Measurements from ENCODE around the gene AKAP1. TPM values are rescaled to one million over a fixed set of nuclear protein-coding genes. Genes with fewer than 3 reads are reported as not detected.

Gene AKAP1
- total and polyA plus RNA-seq, 2 of the 8 experiments (the other 6 are each of a cell fraction or from before 2014, with no cell fraction given), result 120 to 156 TPM

DNA sequence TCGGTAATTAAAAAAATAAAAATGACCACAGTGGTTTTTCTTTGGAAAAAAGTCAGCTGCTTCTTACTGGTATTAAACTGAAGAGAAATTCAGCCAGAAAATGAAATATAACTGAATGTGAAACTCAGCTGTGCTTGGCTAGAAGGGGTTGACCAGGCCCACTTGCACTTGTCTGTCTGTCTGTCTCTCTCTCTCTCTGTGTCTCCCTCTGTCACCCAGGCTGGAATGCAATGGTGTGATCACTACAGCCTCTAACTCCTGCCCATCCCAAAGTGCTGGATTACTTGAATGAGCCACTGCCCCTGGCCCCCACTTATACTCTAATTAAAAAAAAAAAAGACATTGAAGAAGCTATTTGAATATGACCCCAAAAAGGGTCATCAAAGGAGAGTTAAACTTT is 17.3 kb upstream of the AKAP1 start:
- H2BK120ac ChIP-seq (replicated peaks; ENCODE audit: low read depth, low read length), result peak overlapping the region; percentile 82
- no peak overlapping the region for H3K9ac ChIP-seq (replicated peaks in 1 of 4; ENCODE audit: extremely low read depth in 1 of 4, low read depth in 3 of 4, low read length in 3 of 4)
- H3K23ac ChIP-seq (ENCODE audit: insufficient read length), result no peak overlapping the region
- H4K91ac ChIP-seq (replicated peaks; ENCODE audit: insufficient read length, low read length), result no peak overlapping the region
- H4K5ac ChIP-seq (ENCODE audit: insufficient read length, low read depth, low read length), result no peak overlapping the region
- DNase-seq (ENCODE audit: low read depth in 1 of 2, low spot score in 2 of 2) (no peak), FAIRE-seq (no peak)
- ChIA-PET CTCF (ENCODE audit: partially characterized antibody) (interaction anchor here (0.6 to 1.6 kb wide), 3 partner anchors 16 to 484 kb away, joined by 3 to 5 read pairs (median 4); no protein-coding TSS in a partner anchor), POLR2A (ENCODE audit: partially characterized antibody) (interaction anchor here (0.6 to 2.8 kb wide), 3 partner anchors 17 to 232 kb away, joined by 4 to 6 read pairs (median 4); partner anchors contain the start of gene AKAP1)
- no peaks in the 10 kb centered on the region for H3K79me1 ChIP-seq (ENCODE audit: low read depth, low read length)
- H3K79me2 ChIP-seq (ENCODE audit: control insufficient read depth in 1 of 2, insufficient read depth in 2 of 2, low read length in 2 of 2), result no peaks in the 10 kb centered on the region
- H3K4me3 ChIP-seq (ENCODE audit: extremely low read depth in 1 of 4, insufficient read depth in 2 of 4, low read depth in 3 of 4, low read length in 4 of 4), result no peak overlapping the region
- H2BK12ac ChIP-seq (ENCODE audit: low read depth, low read length), result no peak overlapping the region; the same call in 1 of the 2 replicates
- peak overlapping the region; percentile 77; the same call in 1 of the 2 replicates for H2AFZ ChIP-seq (ENCODE audit: low read length)
- H2BK5ac ChIP-seq (ENCODE audit: low read depth, low read length), result no peak overlapping the region
- no peak overlapping the region for H3K4ac ChIP-seq (replicated peaks; ENCODE audit: insufficient read length, low read depth, low read length)
- H2AK5ac ChIP-seq (ENCODE audit: low read depth, low read length), result no peak overlapping the region
- H3K14ac ChIP-seq (ENCODE audit: insufficient read length), result no peak overlapping the region
- peak overlapping the region; percentile 75; the same call in 1 of the 2 replicates for H2BK20ac ChIP-seq (ENCODE audit: low read length)
- peak overlapping the region; percentile 47; the same call in 1 of the 2 replicates for H2BK15ac ChIP-seq (ENCODE audit: low read length)
- H3K4me2 ChIP-seq (ENCODE audit: insufficient read depth in 1 of 2, low read depth in 2 of 2, low read length in 2 of 2), result peak overlapping the region in 1 of 2 experiments; percentile 42; a peak in 1 of 4 replicates
- no peaks in the 10 kb centered on the region for H3K36me3 ChIP-seq (ENCODE audit: control insufficient read depth in 2 of 4, insufficient read depth in 4 of 4, low read length in 3 of 4)
- no peak overlapping the region for H3K27ac ChIP-seq (ENCODE audit: low read depth, low read length)
- no peak overlapping the region for H4K8ac ChIP-seq (ENCODE audit: extremely low read depth, insufficient read depth, low read length)
- no peaks in the 10 kb centered on the region for H3K9me3 ChIP-seq (ENCODE audit: insufficient read depth in 2 of 2, low read depth in 1 of 2, low read length in 1 of 2)
- H3K18ac ChIP-seq (ENCODE audit: extremely low read depth, low read length), result no peak overlapping the region
- 93% methylated on average over 1 of the region's 1 CpG; no CpG with 5 or more reads in 1 of the 2 experiments for WGBS, 2 experiments (ENCODE audit: extremely low coverage in 1 of 2, insufficient coverage in 1 of 2, insufficient read length in 1 of 2, insufficient replicate concordance in 2 of 2, low coverage in 1 of 2, low lambda C conversion rate in 2 of 2, missing lambda C conversion rate in 1 of 2)
- no peak overlapping the region for H3K56ac ChIP-seq (replicated peaks; ENCODE audit: insufficient read length, low read depth, low read length)
- no peaks in the 10 kb centered on the region for H3K27me3 ChIP-seq (replicated peaks in 1 of 4; ENCODE audit: control insufficient read depth in 3 of 4, extremely low read depth in 1 of 4, insufficient read depth in 3 of 4, low read length in 3 of 4)
- H4K20me1 ChIP-seq (replicated peaks in 1 of 2; ENCODE audit: control insufficient read depth in 1 of 2, insufficient read depth in 2 of 2, low read length in 2 of 2), result no peaks in the 10 kb centered on the region
- H3K23me2 ChIP-seq (ENCODE audit: low read depth, low read length), result no peaks in the 10 kb centered on the region
- peaks cover 0 to 12% (median 5%) of the 10 kb centered on the region in 4 experiments; a peak in 5 of 7 replicates for H3K4me1 ChIP-seq (replicated peaks in 1 of 4; ENCODE audit: control insufficient read depth in 3 of 4, insufficient read depth in 4 of 4, low read length in 3 of 4)
- TF ChIP-seq HDAC6 (IDR thresholded peaks at IDR 0.05; ENCODE audit: low read depth, low read length) (no peak), BACH1 (IDR thresholded peaks at IDR 0.05; ENCODE audit: low read length) (no peak), ATF2 (IDR thresholded peaks at IDR 0.05; ENCODE audit: low read length) (no peak), SP1 (IDR thresholded peaks at IDR 0.05; ENCODE audit: low read depth, low read length) (no peak), BCL11A (IDR thresholded peaks at IDR 0.05; ENCODE audit: low read depth in 2 of 2, low read length in 2 of 2) (no peak), CREB1 (IDR thresholded peaks at IDR 0.05) (no peak), TBP (IDR thresholded peaks at IDR 0.05; ENCODE audit: low read depth, low read length) (no peak), SP2 (IDR thresholded peaks at IDR 0.05; ENCODE audit: low read length) (no peak), USF2 (IDR thresholded peaks at IDR 0.05; ENCODE audit: low read length) (no peak), SRF (IDR thresholded peaks at IDR 0.05; ENCODE audit: low read depth, low read length) (no peak), MAFK (IDR thresholded peaks at IDR 0.05; ENCODE audit: low read depth, low read length) (no peak)
- TF ChIP-seq, protein P1, sequence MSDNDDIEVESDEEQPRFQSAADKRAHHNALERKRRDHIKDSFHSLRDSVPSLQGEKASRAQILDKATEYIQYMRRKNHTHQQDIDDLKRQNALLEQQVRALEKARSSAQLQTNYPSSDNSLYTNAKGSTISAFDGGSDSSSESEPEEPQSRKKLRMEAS (IDR thresholded peaks at IDR 0.05), result no peak

Measured in H1 (cell line).